AG09319 (cell line): ENCODE data around the gene PDZD2.

Experiments
- DNase-seq: peaks from one replicate; pipeline ENCODE4 v3.0.0-alpha.2; 2010; ENCODE audit warnings: low read depth; ENCODE audit errors: extremely low read depth
- TF ChIP-seq, protein P1 (sequence below): IDR thresholded peaks from 2 replicates; pipeline ENCODE4 v1.5.1; 2011; ENCODE audit warnings: low read depth, mild to moderate bottlenecking, inconsistent platforms, low read length, moderate library complexity

Gene PDZD2

DNA sequence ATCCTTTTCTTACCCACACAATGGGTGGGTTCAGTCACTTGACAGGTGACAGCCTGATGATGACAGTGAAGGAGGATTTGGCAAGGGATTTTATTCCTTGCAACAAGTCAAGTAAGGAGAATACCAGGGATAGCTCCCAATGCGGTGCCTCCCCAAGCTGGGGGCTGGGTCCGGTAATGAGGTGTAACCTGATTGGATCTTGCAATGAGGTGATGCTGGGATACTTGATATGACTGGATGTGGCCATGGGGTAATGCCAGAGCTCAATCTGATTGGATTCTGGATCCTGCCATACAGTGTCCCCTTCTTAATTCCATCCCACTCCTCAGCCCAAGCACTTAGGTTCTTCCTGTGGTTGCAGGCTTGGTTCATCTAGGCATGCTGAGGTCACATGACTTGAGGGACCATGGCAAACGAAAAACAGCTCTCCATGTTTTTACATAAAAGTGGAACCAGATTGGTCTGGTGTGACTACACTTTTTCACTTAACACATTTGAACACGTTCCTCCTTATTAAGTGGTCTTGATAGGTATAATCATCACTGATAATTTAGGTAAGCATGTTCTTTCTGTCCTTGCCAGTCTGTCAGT, 181.1 kb downstream of the PDZD2 start:
- DNase-seq: no peak
- TF ChIP-seq, protein P1, sequence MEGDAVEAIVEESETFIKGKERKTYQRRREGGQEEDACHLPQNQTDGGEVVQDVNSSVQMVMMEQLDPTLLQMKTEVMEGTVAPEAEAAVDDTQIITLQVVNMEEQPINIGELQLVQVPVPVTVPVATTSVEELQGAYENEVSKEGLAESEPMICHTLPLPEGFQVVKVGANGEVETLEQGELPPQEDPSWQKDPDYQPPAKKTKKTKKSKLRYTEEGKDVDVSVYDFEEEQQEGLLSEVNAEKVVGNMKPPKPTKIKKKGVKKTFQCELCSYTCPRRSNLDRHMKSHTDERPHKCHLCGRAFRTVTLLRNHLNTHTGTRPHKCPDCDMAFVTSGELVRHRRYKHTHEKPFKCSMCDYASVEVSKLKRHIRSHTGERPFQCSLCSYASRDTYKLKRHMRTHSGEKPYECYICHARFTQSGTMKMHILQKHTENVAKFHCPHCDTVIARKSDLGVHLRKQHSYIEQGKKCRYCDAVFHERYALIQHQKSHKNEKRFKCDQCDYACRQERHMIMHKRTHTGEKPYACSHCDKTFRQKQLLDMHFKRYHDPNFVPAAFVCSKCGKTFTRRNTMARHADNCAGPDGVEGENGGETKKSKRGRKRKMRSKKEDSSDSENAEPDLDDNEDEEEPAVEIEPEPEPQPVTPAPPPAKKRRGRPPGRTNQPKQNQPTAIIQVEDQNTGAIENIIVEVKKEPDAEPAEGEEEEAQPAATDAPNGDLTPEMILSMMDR: no peak

GRCh38 chr5:31823472-31823871, 184.5 kb downstream of the PDZD2 start:
- no peak for DNase-seq
- TF ChIP-seq, protein P1: no peak; the same call in 1 of the 2 replicates

DNA sequence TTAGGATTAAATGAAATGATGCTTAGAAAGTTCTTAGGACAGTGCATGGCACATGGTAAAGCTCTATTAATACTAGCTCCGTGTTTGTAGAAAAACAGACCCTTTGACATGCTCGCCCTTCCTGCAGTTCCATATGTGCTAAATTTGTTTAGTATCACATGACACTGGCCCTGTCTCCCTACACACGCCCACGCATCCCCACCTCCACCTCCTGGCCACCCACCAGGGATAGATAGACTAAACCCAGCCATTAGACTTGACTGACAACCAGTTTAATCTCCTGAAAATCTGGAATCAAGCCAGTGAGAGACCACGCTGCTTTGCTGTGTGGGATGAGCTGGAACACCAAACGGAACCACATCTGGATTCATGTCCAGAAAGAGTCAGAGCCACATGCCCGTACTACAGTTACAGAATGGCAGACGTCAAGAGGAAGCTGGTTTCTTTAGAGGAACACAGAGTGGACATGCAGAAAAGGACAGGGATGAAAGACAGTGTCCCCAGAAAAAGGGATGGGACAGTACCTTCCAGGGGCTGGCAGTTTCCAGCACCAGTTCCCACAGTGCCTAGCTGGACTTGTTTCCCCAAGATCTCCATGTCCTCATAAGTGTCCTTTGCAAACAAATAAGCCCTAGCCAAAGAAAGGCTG, 186.1 kb downstream of the PDZD2 start:
- no peak for DNase-seq
- TF ChIP-seq, protein P1: no peak

DNA sequence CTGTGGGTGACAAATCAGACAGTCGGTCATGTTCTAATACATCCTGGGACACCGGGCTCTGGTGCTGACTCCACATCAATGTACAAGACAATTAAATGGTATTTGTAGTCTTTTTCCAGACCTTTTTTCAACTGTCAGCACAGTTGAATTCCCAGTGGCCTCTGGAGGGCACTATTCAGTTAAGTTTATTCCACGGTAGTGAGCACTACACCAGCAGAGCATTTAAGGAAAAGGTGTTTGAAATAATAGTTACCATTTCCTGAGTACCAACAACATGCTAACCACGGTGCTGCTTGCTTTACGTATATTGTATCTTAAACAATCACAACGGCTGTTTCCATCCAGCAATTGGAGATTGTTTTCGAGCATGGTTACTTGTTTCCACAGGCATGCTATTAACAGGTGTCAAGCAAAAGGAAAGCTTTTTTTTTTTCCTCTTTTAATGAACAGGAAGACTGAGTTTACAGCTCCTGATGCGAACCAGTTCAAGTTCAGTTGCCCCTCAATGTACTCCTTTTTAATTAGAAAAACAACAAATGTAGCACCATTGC, 186.7 kb downstream of the PDZD2 start:
- DNase-seq: peak; percentile 15
- TF ChIP-seq, protein P1: peak; percentile 71

DNA sequence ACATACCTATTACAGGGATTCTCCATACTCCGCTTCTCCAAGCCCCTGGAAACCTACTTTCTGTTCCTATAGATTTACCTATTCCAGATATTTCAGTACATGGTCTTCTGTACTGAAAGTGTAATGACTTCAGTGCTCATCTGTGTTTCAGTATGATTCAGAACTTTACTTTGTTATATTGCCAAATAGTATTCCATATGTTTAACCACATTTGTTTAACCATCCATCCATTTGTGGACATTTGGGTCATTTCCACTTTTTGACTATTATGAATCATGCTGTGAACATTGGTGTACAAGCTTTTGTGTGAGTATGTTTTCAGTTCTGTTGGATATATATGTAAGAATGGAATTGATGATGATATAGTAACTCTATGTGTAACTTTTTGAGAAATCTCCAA, 188.9 kb downstream of the PDZD2 start:
- TF ChIP-seq, protein P1: no peak
- DNase-seq: no peak

DNA sequence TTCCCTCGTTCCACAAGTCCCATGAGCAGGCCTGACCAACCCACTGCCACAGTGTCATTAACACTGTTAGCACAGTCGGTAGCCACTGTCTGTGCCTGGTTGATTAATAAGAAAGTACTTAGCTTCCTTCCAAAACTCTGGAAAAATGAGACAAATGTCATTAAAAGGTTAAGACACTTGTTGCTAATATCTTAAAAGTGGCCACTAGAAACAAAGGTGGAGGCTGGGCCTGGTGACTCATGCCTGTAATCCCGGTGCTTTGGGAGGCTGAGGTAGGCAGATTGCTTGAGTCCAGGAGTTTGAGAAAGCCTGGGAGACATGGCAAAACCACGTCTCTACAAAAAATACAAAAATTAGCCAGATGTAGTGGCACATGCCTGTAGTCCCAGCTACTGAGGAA, 194.0 kb downstream of the PDZD2 start:
- DNase-seq: no peak
- TF ChIP-seq, protein P1: no peak

DNA sequence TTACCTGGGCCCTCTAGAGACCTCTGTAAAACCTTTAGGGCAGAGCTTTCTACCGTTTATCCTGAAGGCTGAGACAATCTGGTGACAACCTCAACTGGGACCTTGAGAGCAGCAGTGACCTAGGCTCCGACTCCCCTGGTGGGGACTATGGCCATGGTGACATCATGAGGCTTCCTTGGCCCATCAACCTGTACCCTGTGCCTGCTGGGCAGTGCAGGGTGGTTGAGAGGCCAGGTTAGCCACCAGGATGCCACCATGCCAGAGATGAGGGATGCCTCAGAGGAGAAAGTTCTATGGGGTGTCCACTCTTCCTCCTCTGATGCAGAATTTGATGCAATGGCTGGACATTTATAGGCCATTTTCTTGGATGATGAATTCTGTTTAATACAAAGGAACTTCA, 194.8 kb downstream of the PDZD2 start:
- no peak for DNase-seq
- TF ChIP-seq, protein P1: no peak
